BLaER1 treated with 17β-estradiol and CSF1 and Interleukin-3, amounts not matched to agents 10 nM and 100 nM (cell line): ENCODE results near the gene PSMD12.
"Not testable (repeated sequence)": the region's sequence is repeated elsewhere in the genome, so short reads cannot be mapped to it uniquely, and the experiment has no call there.

ENCODE experiments used
- H3K27ac ChIP-seq, 11 experiments: shearing (Covaris generic); formaldehyde crosslinking; 2 replicates each; pipeline ENCODE4 v1.8.1; 2022
- H3K27me3 ChIP-seq, 11 experiments: shearing (Covaris generic); formaldehyde crosslinking; 2 replicates each; pipeline ENCODE4 v1.8.1; 2022
- H3K36me3 ChIP-seq, 11 experiments: shearing (Covaris generic); formaldehyde crosslinking; 2 replicates each; pipeline ENCODE4 v1.8.1; 2022
- H3K4me1 ChIP-seq, 10 experiments: shearing (Covaris generic); formaldehyde crosslinking; 2 replicates each; pipeline ENCODE4 v1.8.1; 2022
- H3K4me2 ChIP-seq, 11 experiments: shearing (Covaris generic); formaldehyde crosslinking; 2 replicates each; pipeline ENCODE4 v1.8.1; 2022
- H3K4me3 ChIP-seq, 10 experiments: shearing (Covaris generic); formaldehyde crosslinking; 2 replicates each; pipeline ENCODE4 v1.8.1; 2022
- H3K9ac ChIP-seq, 11 experiments: shearing (Covaris generic); formaldehyde crosslinking; 2 replicates each; pipeline ENCODE4 v1.8.1; 2022
- H3K9me3 ChIP-seq, 11 experiments: shearing (Covaris generic); formaldehyde crosslinking; replicated peaks in 1 of 11; 2 replicates each; pipeline ENCODE4 v1.8.1; 2022
- H4K20me1 ChIP-seq, 11 experiments: shearing (Covaris generic); formaldehyde crosslinking; 2 replicates each; pipeline ENCODE4 v1.8.1; 2022
- Cebpa-rat ChIP-seq, 11 experiments: shearing (Covaris generic); IDR thresholded peaks; 2 replicates each; pipeline ENCODE4 v1.8.1; 2022

The PSMD12 gene

GRCh38 chr17:67336859-67337258 lies 29.5 kb downstream of the PSMD12 start:
- Histone ChIP-seq H3K9ac (no peak overlapping the region), H3K4me2 (no peak overlapping the region), H3K36me3 (peaks cover 38 to 52% (median 50%) of the 10 kb centered on the region in 11 experiments), H4K20me1 (peaks cover 0 to 8% (median 0%) of the 10 kb centered on the region in 11 experiments; a peak in 1 of 22 replicates), H3K4me3 (no peak overlapping the region), H3K27ac (no peak overlapping the region), H3K9me3 (no peaks in the 10 kb centered on the region; a peak in 1 of 22 replicates), H3K4me1 (no peaks in the 10 kb centered on the region), H3K27me3 (no peaks in the 10 kb centered on the region)
- no peak for TF ChIP-seq Cebpa-rat (IDR thresholded peaks at IDR 0.05)

DNA sequence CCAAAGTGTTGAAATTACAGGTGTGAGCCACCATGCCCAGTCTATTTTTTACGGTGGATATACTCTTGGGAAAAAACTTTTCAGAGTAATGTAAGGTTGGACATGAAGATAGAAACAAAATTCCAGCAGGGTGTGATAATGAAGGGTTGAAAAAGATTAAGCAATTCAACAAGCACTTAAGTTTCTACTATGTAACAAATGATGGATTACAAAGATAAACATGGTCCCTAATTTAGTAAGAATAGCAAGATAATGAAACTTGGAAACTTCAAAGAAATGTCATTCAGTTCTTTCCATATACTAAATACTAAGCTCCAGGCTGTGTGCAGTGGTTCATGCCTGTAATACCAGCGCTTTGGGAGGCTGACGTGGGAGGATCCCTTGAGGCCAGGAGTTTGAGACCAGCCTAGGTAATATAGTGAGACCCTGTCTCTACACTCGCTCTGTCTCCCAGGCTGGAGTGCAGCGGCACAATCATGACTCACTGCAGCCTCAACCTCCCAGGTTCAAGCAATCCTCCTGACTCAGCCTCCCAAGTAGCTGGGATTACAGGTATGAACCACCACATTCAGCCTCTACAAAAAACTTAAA lies 31.0 kb downstream of the PSMD12 start:
- H3K4me1 ChIP-seq = peaks cover 0 to 7% (median 0%) of the 10 kb centered on the region in 10 experiments; a peak in 1 of 20 replicates
- no peaks in the 10 kb centered on the region; a peak in 1 of 22 replicates for H3K9me3 ChIP-seq
- H3K9ac ChIP-seq = no peak overlapping the region
- H3K27me3 ChIP-seq = no peaks in the 10 kb centered on the region
- no peak overlapping the region for H3K4me3 ChIP-seq
- TF ChIP-seq Cebpa-rat (IDR thresholded peaks at IDR 0.05) = no peak
- H3K27ac ChIP-seq = no peak overlapping the region
- H3K36me3 ChIP-seq = peaks cover 23 to 37% (median 35%) of the 10 kb centered on the region in 11 experiments; a peak in 21 of 22 replicates
- no peak overlapping the region for H3K4me2 ChIP-seq
- H4K20me1 ChIP-seq = no peaks in the 10 kb centered on the region

DNA sequence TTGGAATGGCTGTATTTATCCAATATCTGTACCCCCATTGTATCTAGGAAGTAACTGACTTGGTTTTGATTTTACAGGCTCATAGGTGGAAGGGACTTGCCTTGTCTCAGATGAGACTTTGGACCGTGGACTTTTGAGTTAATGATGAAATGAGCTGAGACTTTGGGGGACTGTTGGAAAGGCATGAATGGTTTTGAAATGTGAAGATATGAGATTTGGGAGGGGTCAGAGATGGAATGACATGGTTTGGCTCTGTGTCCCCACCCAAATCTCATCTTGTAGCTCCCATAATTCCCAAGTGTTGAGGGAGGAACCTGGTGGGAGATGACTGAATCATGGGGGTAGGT lies 34.2 kb downstream of the PSMD12 start:
- not testable (repeated sequence) for H3K27me3 ChIP-seq, H3K36me3 ChIP-seq, H4K20me1 ChIP-seq, H3K4me1 ChIP-seq, H3K9me3 ChIP-seq, H3K27ac ChIP-seq, H3K4me2 ChIP-seq, H3K4me3 ChIP-seq, H3K9ac ChIP-seq

DNA sequence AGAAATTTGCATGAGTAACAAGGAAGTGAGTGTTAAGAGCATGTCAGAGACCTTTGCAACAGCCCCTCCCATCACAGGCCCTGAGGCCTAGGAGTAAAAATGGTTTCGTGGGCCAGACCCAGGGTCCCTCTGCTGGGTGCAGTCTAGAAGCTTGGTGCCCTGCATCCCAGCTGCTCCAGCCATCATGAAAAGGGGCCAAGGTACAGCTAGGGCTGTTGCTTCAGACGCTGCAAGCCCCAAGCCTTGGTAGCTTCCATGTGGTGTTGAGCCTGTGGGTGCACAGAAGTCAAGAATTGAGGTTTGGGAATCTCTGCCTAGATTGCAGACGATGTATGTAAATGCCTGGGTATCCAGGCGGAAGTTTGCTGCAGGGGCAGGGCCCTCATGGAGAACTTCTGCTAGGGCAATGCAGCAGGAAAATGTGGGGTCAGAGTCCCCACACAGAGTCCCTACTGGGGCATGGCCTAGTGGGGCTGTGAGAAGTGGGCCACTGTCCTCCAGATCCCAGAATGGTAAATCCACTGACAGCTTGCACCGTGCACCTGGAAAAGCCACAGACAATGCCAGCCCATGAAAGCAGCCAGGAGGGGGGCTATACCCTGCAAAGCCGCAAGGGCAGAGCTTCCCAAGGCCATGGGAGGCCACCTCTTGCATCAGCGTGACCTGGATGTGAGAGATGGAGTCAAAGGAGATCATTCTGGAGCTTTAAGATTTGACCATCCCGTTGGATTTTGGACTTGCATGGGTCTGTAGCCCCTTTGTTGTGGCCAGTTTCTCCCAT lies 34.8 kb downstream of the PSMD12 start:
- not testable (repeated sequence) for H3K36me3 ChIP-seq, H3K4me3 ChIP-seq, H3K4me1 ChIP-seq, H3K9ac ChIP-seq, H4K20me1 ChIP-seq, H3K27me3 ChIP-seq, H3K4me2 ChIP-seq, H3K9me3 ChIP-seq, H3K27ac ChIP-seq

DNA sequence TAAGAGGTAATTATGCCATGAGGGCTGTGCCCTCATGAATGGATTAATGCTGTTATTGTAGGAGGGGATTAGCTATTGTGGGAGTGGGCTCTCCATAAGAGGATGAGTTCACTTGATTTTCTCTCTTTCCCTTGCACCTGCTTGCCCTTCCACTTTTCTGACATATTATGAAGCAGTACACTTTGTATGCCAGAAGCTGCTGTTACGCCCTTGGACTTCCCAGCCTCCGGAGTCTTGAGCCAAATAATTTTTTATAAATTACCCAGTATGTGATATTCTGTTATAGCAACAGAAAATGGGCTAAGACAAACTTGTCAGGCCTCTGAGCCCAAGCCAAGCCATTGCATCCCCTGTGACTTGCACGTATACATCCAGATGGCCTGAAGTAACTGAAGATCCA lies 38.4 kb downstream of the PSMD12 start:
- no peak for TF ChIP-seq Cebpa-rat (IDR thresholded peaks at IDR 0.05)
- no peaks in the 10 kb centered on the region for H3K36me3 ChIP-seq
- no peak overlapping the region for H3K27ac ChIP-seq
- H3K4me1 ChIP-seq = peaks cover 0 to 7% (median 0%) of the 10 kb centered on the region in 10 experiments; a peak in 1 of 20 replicates
- H3K9me3 ChIP-seq = peaks cover 0 to 7% (median 0%) of the 10 kb centered on the region in 11 experiments; a peak in 1 of 22 replicates
- H3K9ac ChIP-seq = no peak overlapping the region
- no peak overlapping the region for H3K4me2 ChIP-seq
- H4K20me1 ChIP-seq = no peaks in the 10 kb centered on the region
- H3K4me3 ChIP-seq = no peak overlapping the region
- no peaks in the 10 kb centered on the region for H3K27me3 ChIP-seq

- not testable (repeated sequence) for H3K27me3 ChIP-seq, H3K4me1 ChIP-seq, H4K20me1 ChIP-seq, H3K4me2 ChIP-seq, H3K27ac ChIP-seq, H3K36me3 ChIP-seq, H3K9me3 ChIP-seq, H3K9ac ChIP-seq, H3K4me3 ChIP-seq
These were observed 39.2 kb downstream of the PSMD12 start for GRCh38 chr17:67326959-67327745.

DNA sequence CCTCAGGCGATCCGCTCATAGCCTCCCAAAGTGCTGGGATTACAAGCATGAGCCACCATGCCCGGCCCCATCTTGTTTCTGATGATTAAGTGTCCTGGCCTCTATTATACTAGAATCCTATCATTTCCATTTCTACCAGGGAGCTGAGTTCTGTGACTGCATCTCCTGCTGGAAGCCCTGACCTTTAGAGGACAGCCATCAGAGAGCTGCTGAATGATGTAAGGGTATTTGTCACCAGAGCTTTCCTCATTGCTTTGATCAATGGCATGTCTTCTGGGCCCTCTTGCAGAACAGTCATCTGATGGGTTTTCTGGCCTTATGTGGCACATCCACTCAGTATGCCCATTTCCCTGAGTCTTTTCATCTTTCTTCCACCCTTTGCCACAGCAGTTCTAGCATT lies 39.9 kb downstream of the PSMD12 start:
- H3K9me3 ChIP-seq = peaks cover 0 to 7% (median 0%) of the 10 kb centered on the region in 11 experiments; a peak in 1 of 22 replicates
- H4K20me1 ChIP-seq = no peaks in the 10 kb centered on the region
- H3K4me1 ChIP-seq = peaks cover 6 to 12% (median 8%) of the 10 kb centered on the region in 10 experiments; a peak in 15 of 20 replicates
- no peak for TF ChIP-seq Cebpa-rat (IDR thresholded peaks at IDR 0.05)
- H3K36me3 ChIP-seq = no peaks in the 10 kb centered on the region
- no peak overlapping the region for H3K27ac ChIP-seq
- no peak overlapping the region for H3K4me3 ChIP-seq
- H3K4me2 ChIP-seq = no peak overlapping the region
- H3K9ac ChIP-seq = no peak overlapping the region
- no peaks in the 10 kb centered on the region for H3K27me3 ChIP-seq

DNA sequence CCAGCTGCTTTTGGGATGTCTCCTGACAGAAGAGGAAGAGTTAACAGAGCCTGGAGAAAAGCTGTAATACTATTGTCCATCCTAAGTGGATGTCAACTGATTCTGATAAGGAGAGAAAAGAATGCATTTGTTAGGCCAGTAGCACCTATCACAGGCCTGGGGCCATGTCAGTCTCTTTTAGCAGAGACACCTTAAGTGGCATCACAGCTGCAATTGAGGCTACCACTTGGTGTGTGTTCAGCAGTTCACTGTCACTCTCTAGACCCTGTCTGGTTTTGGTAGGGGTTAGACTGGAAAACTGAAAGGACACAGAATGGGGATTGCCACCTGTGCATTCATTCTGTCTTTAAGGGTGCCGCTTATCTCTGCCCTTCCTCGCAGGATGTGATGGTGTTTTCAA lies 42.0 kb downstream of the PSMD12 start:
- Histone ChIP-seq H3K36me3 (no peaks in the 10 kb centered on the region), H3K27me3 (no peaks in the 10 kb centered on the region), H3K9me3 (peaks cover 0 to 7% (median 0%) of the 10 kb centered on the region in 11 experiments; a peak in 1 of 22 replicates), H3K27ac (no peak overlapping the region), H3K9ac (no peak overlapping the region), H3K4me2 (no peak overlapping the region), H3K4me1 (peaks cover 0 to 13% (median 8%) of the 10 kb centered on the region in 10 experiments; a peak in 14 of 20 replicates), H4K20me1 (no peaks in the 10 kb centered on the region), H3K4me3 (no peak overlapping the region)
- no peak for TF ChIP-seq Cebpa-rat (IDR thresholded peaks at IDR 0.05)

GRCh38 chr17:67323445-67323844 lies 42.9 kb downstream of the PSMD12 start:
- no peak overlapping the region for H3K9ac ChIP-seq
- H3K4me1 ChIP-seq = peaks cover 0 to 13% (median 8%) of the 10 kb centered on the region in 10 experiments; a peak in 14 of 20 replicates

More at GRCh38 chr17:67323445-67323844, 42.9 kb downstream of the PSMD12 start:
- TF ChIP-seq Cebpa-rat (IDR thresholded peaks at IDR 0.05) = no peak
- Histone ChIP-seq H3K27ac (no peak overlapping the region), H3K36me3 (no peaks in the 10 kb centered on the region), H4K20me1 (no peaks in the 10 kb centered on the region), H3K4me3 (no peak overlapping the region), H3K9me3 (peaks cover 0 to 7% (median 0%) of the 10 kb centered on the region in 11 experiments; a peak in 1 of 22 replicates), H3K27me3 (no peaks in the 10 kb centered on the region), H3K4me2 (no peak overlapping the region)
